Thymus (tissue), 11 donors: ENCODE results near the gene ACYP1. TPM values are rescaled to one million over a fixed set of nuclear protein-coding genes. Genes with fewer than 3 reads are reported as not detected.

ENCODE experiments used
- DNase-seq, 9 donors: peaks; one replicate each; pipeline ENCODE4 v3.0.0-alpha.2; 2013; ENCODE audit warnings: low spot score in 9 of 9, low read depth in 6 of 9, missing footprints in 1 of 9
- H3K27ac ChIP-seq, 2 donors: one replicate each; pipeline ENCODE4 v1.5.1; 2013; ENCODE audit warnings: control low read depth in 1 of 2, low read depth in 1 of 2, low read length in 1 of 2, mild to moderate bottlenecking in 1 of 2, moderate library complexity in 1 of 2
- H3K27me3 ChIP-seq, 2 donors: one replicate each; pipeline ENCODE4 v1.5.1; 2013; ENCODE audit warnings: low read length in 1 of 2; ENCODE audit not compliant: control insufficient read depth in 2 of 2, insufficient read depth in 1 of 2
- H3K36me3 ChIP-seq, 2 donors: one replicate each; pipeline ENCODE4 v1.5.1; 2013; ENCODE audit warnings: low read length in 1 of 2, mild to moderate bottlenecking in 1 of 2, moderate library complexity in 1 of 2; ENCODE audit not compliant: control insufficient read depth in 2 of 2, insufficient read depth in 2 of 2
- H3K4me1 ChIP-seq, 2 donors: one replicate each; pipeline ENCODE4 v1.5.1; 2013; ENCODE audit warnings: low read length in 2 of 2; ENCODE audit not compliant: control insufficient read depth in 2 of 2, insufficient read depth in 2 of 2
- H3K4me3 ChIP-seq, 2 donors: one replicate each; pipeline ENCODE4 v1.5.1; 2013; ENCODE audit warnings: low read length in 2 of 2, control low read depth in 1 of 2, mild to moderate bottlenecking in 1 of 2
- H3K9me3 ChIP-seq, 2 donors: one replicate each; pipeline ENCODE4 v1.5.1; 2013; ENCODE audit warnings: low read length in 1 of 2, mild to moderate bottlenecking in 1 of 2; ENCODE audit not compliant: control insufficient read depth in 2 of 2, insufficient read depth in 1 of 2
- WGBS: extraction: QIAGEN DNeasy Blood & Tissue Kit; methylation state at CpG from one replicate; pipeline ENCODE4 v1.1.7; 2013; 5-methylcytosine and 5-hydroxymethylcytosine counted together
- polyA plus RNA-seq: library from polyadenylated mRNA; stranded (reverse); fragments of 200-250 nt; gene quantifications from one replicate; pipeline ENCODE4 v1.2.3, GENCODE V29; 2013
- total RNA-seq: library from RNA; stranded (reverse); fragments of 120-200 nt; gene quantifications from one replicate; pipeline ENCODE4 v1.2.4, GENCODE V29; 2013
- donor health status: healthy.

Gene ACYP1
- total and polyA plus RNA-seq, 2 donors: 24.8 to 49.9 TPM

GRCh38 chr14:75064205-75064567 lies 362 bp upstream of the ACYP1 start:
- no peaks in the 10 kb centered on the region for H3K9me3 ChIP-seq
- WGBS: 61% methylated on average over 8 of the region's 8 CpGs
- H3K4me3 ChIP-seq: peak overlapping the region; percentile 74 to 92
- H3K27ac ChIP-seq: no peak overlapping the region
- H3K27me3 ChIP-seq: no peaks in the 10 kb centered on the region
- DNase-seq: no peak
- peaks cover 0 to 7% of the 10 kb centered on the region in 2 donors for H3K36me3 ChIP-seq
- H3K4me1 ChIP-seq: peaks cover 10 to 24% of the 10 kb centered on the region in 2 donors

- Histone ChIP-seq H3K36me3 (peaks cover 0 to 11% of the 10 kb centered on the region in 2 donors), H3K27ac (peak overlapping the region in 1 of 2 donors; percentile 19), H3K4me3 (peak overlapping the region; percentile 74 to 92), H3K27me3 (no peaks in the 10 kb centered on the region), H3K4me1 (peaks cover 10 to 14% of the 10 kb centered on the region in 2 donors), H3K9me3 (no peaks in the 10 kb centered on the region)
- WGBS: 36% methylated on average over 5 of the region's 5 CpGs
- DNase-seq: peak in 1 of 9 donors; percentile 14
These were observed 811 bp downstream of the ACYP1 start for GRCh38 chr14:75063013-75063412.

- DNase-seq: no peak
- H3K4me1 ChIP-seq: peaks cover 10% of the 10 kb centered on the region in 2 donors
- no peaks in the 10 kb centered on the region for H3K9me3 ChIP-seq
- H3K36me3 ChIP-seq: peaks cover 0 to 11% of the 10 kb centered on the region in 2 donors
- H3K4me3 ChIP-seq: no peak overlapping the region
- 50% methylated on average over 2 of the region's 2 CpGs for WGBS
- no peak overlapping the region for H3K27ac ChIP-seq
- H3K27me3 ChIP-seq: no peaks in the 10 kb centered on the region
These were observed 3.4 kb downstream of the ACYP1 start for GRCh38 chr14:75060420-75060819.

- no peak overlapping the region for H3K4me3 ChIP-seq
- 98% methylated on average over 2 of the region's 2 CpGs for WGBS
- H3K9me3 ChIP-seq: no peaks in the 10 kb centered on the region
These were observed 4.2 kb downstream of the ACYP1 start for GRCh38 chr14:75059642-75060041.

GRCh38 chr14:75054421-75054820 lies 9.4 kb downstream of the ACYP1 start:
- H3K9me3 ChIP-seq: no peaks in the 10 kb centered on the region
- H3K4me1 ChIP-seq: peaks cover 0 to 7% of the 10 kb centered on the region in 2 donors
- no peak overlapping the region for H3K27ac ChIP-seq
- H3K36me3 ChIP-seq: peaks cover 0 to 9% of the 10 kb centered on the region in 2 donors
- no peak for DNase-seq
- no peak overlapping the region for H3K4me3 ChIP-seq
- H3K27me3 ChIP-seq: no peaks in the 10 kb centered on the region
- WGBS: 95% methylated on average over 1 of the region's 1 CpG

More at GRCh38 chr14:75059642-75060041, 4.2 kb downstream of the ACYP1 start:
- Histone ChIP-seq H3K4me1 (peaks cover 10% of the 10 kb centered on the region in 2 donors), H3K27me3 (no peaks in the 10 kb centered on the region), H3K27ac (no peak overlapping the region), H3K36me3 (peaks cover 0 to 11% of the 10 kb centered on the region in 2 donors)
- DNase-seq: no peak

- Histone ChIP-seq H3K4me1 (peaks cover 0 to 7% of the 10 kb centered on the region in 2 donors), H3K27ac (no peak overlapping the region), H3K9me3 (no peaks in the 10 kb centered on the region), H3K27me3 (no peaks in the 10 kb centered on the region), H3K36me3 (peaks cover 0 to 11% of the 10 kb centered on the region in 2 donors), H3K4me3 (no peak overlapping the region)
- no peak for DNase-seq
- WGBS: 70% methylated on average over 5 of the region's 5 CpGs
These were observed 10.2 kb downstream of the ACYP1 start for GRCh38 chr14:75053396-75054291.

- 38% methylated on average over 5 of the region's 5 CpGs for WGBS
- peak overlapping the region in 1 of 2 donors; percentile 89 for H3K27ac ChIP-seq
- H3K9me3 ChIP-seq: no peaks in the 10 kb centered on the region
- DNase-seq: no peak
- no peaks in the 10 kb centered on the region for H3K27me3 ChIP-seq
- H3K4me1 ChIP-seq: peaks cover 0 to 7% of the 10 kb centered on the region in 2 donors
- H3K4me3 ChIP-seq: peak overlapping the region; percentile 62 to 76
- H3K36me3 ChIP-seq: peaks cover 0 to 8% of the 10 kb centered on the region in 2 donors
These were observed 12.3 kb downstream of the ACYP1 start for GRCh38 chr14:75051556-75051899.

- Histone ChIP-seq H3K27me3 (no peaks in the 10 kb centered on the region), H3K4me3 (peak within 1 kb of the TSS; percentile 62 to 76), H3K36me3 (peaks cover 0 to 8% of the 10 kb centered on the region in 2 donors), H3K9me3 (no peaks in the 10 kb centered on the region), H3K4me1 (peaks cover 0 to 7% of the 10 kb centered on the region in 2 donors), H3K27ac (peak within 1 kb of the TSS; percentile 71 to 89)
- 1% methylated on average over 59 of the region's 59 CpGs for WGBS
- DNase-seq: peak in 8 of 9 donors; percentile 61 to 88 (median 79)
These were observed 12.8 kb downstream of the ACYP1 start, which contains the start of gene MLH3 for GRCh38 chr14:75050852-75051555. MLH3 (minus strand) TSS chr14:75051467; CDS start chr14:75049655, 1,812 bp downstream.

GRCh38 chr14:75049731-75050201 lies 14.1 kb downstream of the ACYP1 start:
- 97% methylated on average over 3 of the region's 3 CpGs for WGBS
- no peak for DNase-seq
- Histone ChIP-seq H3K27me3 (no peaks in the 10 kb centered on the region), H3K27ac (no peak overlapping the region), H3K36me3 (peaks cover 0 to 8% of the 10 kb centered on the region in 2 donors), H3K9me3 (no peaks in the 10 kb centered on the region), H3K4me3 (no peak overlapping the region), H3K4me1 (peaks cover 0 to 7% of the 10 kb centered on the region in 2 donors)
